Activated CD8-positive, alpha-beta memory T cell treated with anti-CD3 and anti-CD28 coated beads, Interleukin-2, amount 50 U/mL, for 48 hours (primary cell): Measurements from ENCODE around the gene SH3PXD2A.
A peak's percentile ranks its signal among the peaks of the same experiment; 100 is the strongest.

Source experiments
- DNase-seq: peaks from one replicate; pipeline ENCODE4 v3.0.0-alpha.2; 2020

SH3PXD2A gene

GRCh38 chr10:103855424-103855823, at the start of gene SH3PXD2A:
SH3PXD2A (minus strand) TSS chr10:103855576; CDS start chr10:103855266, 310 bp downstream.
- DNase-seq: no peak

GRCh38 chr10:103901299-103901698, 45.9 kb upstream of the SH3PXD2A start:
- no peak for DNase-seq

DNA sequence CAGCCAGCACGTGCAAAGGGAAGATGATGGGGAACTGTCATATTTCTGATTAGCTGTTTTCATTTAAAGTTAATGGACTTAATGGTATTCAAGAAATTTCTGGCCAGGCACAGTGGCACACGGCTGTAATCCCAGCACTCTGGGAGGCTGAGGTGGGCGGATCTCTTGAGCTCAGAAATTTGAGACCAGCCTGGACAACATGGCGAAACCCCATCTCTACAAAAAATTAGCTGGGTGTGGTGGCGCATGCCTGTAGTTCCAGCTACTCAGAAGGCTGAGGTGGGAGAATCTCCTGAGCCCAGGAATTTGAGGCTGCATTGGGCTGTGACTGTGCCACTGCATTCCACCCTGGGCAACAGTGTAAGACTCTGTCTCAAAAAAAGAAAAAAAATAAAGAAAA, 43.9 kb upstream of the SH3PXD2A start:
- no peak for DNase-seq

DNA sequence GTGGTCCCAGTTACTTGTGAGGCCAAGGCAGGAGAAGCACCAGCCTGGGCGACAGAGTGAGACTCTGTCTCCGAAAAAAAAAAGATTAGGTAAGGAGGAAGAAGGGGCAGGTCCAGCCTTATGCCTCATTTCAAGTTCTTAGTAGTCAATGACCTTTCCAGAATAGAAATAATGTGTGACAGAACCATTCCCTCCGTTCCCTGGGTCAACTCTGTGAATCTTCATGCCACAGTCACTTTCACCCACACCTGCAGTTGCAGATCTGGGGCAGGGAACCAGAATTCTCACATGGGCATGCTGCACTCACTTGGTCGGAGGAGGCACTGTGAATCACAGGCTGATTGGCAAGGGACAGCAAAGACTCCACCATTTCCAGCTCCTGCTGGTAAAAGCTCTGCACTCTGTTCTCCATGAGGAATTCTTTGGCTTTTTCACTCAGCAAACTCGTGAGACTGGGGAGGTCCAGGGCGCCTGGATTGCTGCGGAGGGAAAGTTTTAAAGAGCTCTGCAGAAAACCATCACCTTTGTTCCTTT, 41.9 kb upstream of the SH3PXD2A start:
- DNase-seq: no peak

DNA sequence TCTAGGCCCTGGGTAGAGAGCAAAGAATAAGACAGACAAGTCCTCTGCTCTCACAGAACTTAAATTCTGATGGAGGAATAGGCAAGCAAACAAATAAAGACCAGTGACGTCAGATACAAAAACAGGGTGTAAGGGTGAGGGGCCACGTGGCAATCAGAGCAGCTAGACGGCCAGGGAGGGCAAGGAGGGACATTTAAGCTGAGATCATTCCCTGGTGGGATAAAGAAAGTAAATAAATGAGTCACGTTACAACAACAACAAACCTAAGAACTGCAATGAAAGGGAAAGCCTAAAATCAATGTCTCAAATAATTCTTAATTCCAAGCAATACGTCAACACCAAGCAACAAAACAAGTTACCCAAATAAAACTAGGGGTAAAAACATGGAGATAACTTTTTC, 40.8 kb upstream of the SH3PXD2A start:
- no peak for DNase-seq

DNA sequence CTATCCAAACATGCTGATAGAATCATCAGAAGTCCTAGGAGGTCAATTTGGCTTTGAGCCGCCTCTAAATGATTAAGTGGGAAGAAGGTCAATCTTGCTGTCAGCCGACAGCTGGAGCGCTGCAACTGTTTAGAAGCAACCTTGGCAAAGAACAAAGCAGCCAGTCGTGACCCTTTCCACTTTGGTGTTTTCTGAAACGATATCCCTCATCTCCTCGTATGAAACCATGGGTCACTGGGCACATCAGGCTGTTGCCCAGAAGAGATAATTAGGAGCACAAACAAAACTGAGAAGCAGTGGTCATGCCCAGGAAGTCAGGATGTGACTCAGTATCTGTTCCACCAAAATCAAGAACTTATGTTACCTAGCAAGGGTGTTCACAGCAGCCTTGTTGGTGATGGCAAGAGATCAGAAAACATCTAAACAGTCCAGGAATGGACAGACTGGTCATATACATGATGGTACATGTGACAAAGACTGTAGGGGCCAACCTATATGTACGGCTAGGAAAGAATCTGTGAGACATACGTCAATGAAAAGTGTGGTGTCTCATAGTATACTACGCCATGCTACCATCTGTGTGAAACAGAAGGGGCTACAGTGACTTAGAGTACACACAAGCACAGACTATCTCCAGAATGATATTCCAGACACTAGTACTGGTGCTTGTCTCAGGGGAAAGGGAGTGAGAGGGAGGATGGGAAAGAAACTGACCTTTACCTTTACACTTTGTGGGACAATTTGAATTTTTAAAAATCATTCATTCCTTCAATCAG, 40.2 kb upstream of the SH3PXD2A start:
- DNase-seq: no peak

DNA sequence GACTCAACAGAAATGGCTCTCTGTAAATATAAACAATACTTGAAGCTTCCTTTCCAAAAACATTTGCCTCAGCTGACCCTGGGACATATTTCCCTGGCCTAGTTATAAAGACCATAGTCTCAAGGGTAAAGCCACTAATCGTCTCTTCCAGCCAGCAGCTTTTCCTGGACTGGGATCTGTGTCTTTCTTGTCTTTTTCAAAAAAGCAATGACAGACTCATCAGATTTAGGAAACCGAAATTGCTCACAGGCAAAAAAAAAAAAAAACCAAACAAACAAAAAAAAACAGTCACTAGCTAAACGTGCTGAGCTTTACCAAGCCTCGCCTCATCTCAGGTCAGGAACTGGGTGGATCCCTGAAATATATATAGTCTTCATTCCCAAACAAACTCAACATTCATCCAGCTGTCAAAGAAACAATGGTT, 39.1 kb upstream of the SH3PXD2A start:
- DNase-seq: no peak

GRCh38 chr10:103893817-103894216, 38.4 kb upstream of the SH3PXD2A start:
- no peak for DNase-seq

GRCh38 chr10:103892181-103892580, 36.8 kb upstream of the SH3PXD2A start:
- DNase-seq: no peak

DNA sequence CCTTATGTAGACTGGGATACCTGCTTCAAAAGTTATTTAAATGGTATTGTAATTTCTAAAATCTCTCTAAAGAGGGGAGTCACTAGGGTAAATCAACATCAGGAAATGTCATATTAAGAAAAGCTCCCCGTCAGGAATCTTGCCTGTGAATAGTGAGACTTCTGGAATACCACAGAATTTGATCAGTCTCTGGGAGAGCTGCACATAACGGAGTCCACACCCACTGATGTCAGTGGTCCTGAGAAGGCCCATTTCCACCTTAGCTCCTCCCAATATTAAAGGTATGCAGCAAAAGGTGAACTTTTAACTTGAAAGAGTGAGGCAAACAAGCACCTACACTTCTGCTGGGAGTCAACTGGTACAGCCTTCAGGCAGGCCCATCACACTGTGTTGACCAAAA, 35.3 kb upstream of the SH3PXD2A start:
- no peak for DNase-seq

- peak; percentile 66 for DNase-seq
Measured at GRCh38 chr10:103890194-103890658, 34.9 kb upstream of the SH3PXD2A start.

DNA sequence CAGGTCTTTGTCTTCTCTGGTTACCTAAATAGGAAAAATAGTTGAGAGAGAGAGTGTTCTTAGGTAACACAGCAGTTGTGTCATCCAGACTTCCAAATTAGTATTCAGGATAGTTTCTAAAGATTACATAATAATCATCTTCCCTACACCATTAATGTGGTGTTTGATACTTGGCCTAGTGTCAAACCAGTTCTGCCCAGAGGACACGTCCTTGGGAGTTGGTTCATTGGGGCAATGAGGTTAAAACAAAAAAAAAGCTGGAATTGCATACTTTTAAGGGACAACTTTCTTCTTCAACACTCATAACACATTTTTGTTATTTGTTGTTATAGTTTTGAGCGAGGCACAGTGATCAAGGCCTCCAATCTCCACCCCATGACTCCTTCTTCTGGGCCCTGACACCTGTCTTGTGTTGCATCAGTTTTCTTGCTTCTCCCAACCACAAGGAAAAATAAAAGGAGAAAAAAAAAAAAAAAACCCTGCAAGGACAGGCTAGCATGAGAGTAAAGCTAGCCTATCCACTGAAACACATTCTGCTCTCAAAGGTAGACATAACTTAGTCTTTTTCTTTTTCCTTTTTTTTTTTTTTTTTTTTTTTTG, 33.8 kb upstream of the SH3PXD2A start:
- DNase-seq: no peak

DNA sequence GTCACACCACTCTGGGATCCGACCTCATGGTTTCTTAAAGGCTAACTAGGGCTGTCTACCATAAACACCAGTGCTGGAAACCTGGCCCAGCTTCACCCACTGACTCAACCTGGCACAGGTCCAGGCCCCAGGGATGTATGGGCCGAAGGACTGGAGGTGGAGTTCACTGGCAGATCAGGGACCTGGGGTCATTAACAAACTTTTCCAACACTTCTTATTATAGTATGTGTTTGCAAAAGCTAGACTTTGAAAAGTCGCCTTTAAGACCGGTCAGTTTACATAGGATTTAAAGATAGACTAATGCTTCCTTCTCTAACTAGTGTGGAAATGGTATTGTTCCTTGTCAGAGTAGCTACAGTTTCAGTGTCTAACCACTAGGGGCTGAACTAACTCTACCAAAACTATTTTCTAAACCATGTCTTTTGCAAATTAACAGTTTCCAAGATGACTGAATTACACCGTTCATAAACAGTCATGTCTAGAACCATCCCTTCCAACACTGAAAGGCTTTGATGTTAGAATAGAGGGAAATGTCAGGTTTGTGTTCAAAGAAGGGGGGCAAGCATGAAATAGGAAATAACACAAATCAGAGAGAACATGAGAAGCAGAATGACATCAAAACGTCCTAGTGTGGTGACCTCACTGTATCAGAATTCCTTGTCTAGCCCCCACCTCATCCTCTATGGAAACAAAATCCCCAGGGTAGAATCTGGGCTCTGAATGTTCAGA, 32.9 kb upstream of the SH3PXD2A start:
- no peak for DNase-seq

DNA sequence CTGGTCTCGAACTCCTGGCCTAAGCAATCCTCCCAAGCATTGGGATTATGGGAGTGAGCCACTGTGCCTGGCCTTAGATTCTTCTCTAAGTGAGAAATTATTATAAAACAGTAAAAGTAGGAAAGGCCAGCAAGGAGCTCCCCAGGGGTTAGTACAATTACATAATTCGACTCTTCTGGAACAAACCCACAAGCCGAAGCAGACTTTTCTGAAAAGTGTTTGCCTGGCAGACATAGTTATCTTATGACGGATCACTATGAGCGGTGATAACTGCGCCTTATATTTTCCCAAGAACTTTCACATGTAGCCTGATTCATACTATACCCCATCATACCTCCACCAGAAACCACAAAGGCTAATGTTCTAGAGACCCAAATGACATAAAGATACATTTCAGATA, 30.2 kb upstream of the SH3PXD2A start:
- no peak for DNase-seq

DNA sequence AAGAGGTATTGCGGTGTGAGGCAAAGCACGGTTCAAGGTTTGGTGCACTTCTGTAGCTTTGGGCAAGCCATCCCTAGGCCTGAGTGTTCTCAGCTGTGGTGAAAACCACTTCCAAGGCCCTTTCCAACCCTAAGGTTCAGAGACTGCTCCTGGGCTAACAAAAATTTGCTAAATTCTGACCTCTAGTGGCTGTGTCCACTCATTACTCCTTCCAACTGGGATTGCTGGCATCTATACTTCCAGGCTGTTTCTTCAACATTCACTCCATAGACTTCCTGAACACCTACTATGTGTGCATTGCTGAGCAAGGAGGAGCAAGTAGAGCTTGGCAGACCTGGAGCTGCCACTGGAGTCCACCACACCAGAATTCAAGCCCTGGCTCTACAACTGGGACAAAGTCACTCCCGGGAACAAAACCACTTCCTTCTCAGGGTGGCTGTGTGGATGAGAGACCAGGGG, 29.3 kb upstream of the SH3PXD2A start:
- DNase-seq: no peak

DNA sequence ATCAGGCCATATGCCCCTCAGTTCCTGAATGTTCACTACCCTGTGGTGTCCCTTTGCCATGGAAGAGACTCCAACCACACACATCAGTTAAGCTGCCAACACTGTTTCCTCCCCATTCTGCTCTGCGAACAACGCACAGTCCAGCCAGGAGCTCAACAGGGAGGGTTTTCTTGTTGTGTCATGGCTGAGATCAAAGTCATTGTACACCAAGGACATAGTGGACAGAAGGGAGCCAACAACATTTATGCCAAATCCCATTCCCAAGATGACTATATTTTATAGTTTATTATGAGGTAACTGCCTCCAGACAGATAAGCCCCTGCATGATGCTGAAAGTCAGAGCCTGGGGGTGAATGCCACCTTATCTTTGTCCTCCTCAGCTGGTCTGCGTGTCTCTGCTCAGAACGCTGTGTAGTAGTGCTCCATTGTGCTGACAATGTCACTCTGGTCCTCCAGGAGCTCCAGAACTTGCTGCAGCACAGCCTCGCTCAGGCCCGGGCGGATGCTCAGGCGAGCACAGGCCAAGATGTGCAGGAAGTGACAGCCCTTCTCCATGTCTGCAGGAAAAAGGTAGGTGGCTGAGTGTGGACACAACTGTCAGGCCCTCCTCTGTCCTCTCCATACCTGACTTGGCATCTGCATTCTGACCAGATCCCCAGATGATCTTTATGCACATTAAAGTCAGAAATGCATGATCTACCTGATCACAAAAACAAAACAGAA, 27.1 kb upstream of the SH3PXD2A start:
- no peak for DNase-seq

DNA sequence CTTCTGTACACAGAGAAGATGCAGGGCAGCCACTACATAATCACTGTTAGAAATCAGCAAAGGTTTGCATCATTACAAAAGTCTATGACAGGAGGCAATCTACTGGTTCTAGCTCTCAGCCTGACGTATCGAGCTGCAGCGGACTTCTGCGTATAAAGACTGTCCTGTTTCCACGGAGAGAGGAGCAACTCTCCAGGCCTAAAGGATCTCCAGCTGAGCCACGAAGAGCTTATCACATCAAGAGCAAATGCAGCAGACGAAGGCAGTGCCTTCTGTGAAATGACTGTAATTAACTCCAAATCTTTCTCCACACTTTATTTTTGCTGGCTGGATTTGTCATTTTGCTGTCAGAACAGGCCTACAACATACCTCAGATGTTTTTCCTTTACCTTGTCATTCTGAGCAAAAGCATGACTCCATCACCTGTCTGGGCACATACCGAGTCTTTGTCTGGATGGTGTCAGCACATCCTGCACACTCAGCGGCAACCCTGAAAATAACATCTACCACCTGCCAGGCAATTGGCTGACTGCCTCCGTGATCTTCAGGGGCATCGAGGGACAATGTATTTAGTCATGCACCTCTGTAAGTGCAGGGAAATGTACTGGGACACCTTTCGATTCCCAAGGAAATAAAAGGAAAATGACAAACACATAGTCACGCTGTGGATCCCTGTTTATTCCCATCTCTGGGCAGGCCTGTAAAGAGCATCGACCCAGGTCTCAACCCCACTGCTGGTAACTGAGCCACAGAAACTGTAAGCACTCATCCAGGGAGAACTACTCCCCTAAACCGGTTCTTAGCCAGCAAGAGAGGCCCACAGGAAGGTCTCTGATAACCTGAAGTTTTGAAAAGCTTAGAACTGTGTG, 26.3 kb upstream of the SH3PXD2A start:
- no peak for DNase-seq

GRCh38 chr10:103879831-103880230, 24.5 kb upstream of the SH3PXD2A start:
- no peak for DNase-seq

DNA sequence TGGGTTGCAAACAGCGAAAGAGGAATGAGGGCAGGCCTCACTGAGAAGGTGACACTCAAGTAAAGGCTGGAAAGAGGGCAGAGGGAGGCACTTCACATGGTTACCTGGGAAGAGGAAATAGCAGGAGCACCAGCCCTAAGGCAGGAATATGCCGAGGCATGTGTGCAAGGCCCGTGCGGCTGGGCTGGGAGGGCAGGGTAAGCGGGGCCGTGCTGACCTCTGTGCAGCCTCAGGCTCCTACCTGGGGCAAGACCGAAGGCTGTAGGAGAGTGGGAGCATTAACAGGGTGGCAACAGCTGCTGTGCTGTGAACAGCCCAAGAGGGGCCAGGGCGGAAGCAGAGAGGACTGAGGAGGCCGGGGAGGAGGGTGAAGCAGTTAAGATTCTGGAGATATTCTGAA, 24.0 kb upstream of the SH3PXD2A start:
- DNase-seq: no peak

- no peak for DNase-seq
Measured at GRCh38 chr10:103877861-103878260, 22.5 kb upstream of the SH3PXD2A start.

- no peak for DNase-seq
Measured at GRCh38 chr10:103876155-103876554, 20.8 kb upstream of the SH3PXD2A start.

- DNase-seq: no peak
Measured at GRCh38 chr10:103874730-103875129, 19.4 kb upstream of the SH3PXD2A start.
